GM19043 (cell line): Measurements from ENCODE around the gene KCNAB3.

Experiments used
- ATAC-seq: cut with Tn5 transposase; IDR thresholded peaks from one replicate; pipeline ENCODE4 v1.9.1; 2021; ENCODE audit warnings: low read depth; ENCODE audit not compliant: unreplicated experiment

KCNAB3 gene

DNA sequence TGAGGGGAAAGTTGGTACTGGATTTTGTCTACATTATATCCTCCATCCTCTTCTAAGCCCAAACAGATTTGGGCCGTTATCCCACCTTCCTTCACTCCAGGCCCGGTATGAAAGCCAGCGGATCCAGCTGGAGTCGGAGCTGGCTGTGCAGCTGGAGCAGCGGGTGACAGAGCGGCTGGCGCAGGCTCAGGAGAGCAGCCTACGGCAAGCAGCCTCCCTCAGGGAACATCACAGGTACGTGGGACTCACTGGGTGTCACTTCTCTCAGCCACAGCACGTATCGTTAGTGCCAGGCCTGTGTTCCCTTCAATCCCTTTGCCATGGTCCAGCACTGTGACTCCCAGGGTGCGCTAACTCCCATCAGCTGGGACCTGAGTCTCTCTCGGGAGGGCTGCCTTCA is 13.6 kb upstream of the KCNAB3 start:
- ATAC-seq: no peak

- ATAC-seq: no peak
These were observed 11.1 kb upstream of the KCNAB3 start for GRCh38 chr17:7940743-7941142.

DNA sequence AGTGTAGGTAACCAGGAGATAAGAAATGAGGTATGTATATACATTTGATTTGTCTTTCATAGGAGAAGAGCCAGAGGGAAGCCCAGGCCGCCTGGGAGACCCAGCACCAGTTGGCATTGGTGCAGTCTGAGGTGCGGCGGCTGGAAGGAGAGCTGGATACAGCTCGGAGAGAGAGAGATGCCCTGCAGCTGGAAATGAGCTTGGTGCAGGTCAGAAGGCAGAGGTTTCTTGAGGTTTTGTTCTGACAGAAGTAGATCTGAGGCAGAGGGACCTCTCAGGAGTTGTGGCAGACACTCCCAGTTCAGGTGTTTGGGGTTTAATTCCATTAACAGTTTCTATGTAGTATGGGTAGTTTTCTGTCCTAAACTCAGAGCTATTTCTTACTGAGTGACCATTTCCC is 10.4 kb upstream of the KCNAB3 start:
- ATAC-seq: no peak

DNA sequence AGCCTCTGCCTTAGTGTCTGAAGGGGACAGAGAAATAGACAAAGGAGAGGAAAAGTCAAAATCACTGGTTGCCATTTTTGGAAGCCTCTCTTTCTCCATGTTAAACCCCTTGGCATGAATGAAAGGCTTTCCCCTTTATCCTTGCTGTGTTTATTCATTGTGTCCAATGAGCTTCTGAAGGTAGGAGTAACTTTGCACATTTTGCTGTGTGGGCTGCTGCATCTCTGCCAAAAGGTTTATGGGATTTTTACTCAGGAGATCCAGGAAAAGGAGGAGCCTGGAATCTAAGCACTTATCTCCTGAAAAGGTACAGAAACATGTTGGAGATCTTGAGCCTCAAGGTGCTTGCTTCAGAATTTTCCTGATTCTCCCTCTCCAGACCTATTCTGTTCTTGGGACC is 6.2 kb upstream of the KCNAB3 start:
- no peak for ATAC-seq

GRCh38 chr17:7932949-7933348 is 3.3 kb upstream of the KCNAB3 start:
- no peak for ATAC-seq

DNA sequence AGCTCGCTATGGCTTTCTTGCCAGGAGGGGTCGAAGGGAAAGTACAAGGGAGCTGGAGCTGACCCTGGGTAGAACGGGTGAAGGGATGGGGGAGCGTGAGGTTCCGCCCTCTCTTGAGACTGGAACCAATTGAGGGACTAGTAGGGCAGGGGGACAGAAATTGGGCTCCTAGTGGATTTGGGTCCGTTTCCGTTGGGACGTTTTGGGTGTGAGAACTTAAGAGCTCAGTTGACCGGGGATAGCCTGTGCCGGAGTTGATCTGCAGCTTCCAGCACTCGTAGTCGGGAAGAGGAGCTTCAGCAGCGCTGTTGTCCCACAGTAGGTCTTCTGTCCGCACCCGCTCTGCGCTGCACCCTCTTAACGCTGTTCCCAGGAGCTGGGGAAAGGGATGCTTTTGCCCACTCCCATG is 2.8 kb upstream of the KCNAB3 start:
- ATAC-seq: no peak

DNA sequence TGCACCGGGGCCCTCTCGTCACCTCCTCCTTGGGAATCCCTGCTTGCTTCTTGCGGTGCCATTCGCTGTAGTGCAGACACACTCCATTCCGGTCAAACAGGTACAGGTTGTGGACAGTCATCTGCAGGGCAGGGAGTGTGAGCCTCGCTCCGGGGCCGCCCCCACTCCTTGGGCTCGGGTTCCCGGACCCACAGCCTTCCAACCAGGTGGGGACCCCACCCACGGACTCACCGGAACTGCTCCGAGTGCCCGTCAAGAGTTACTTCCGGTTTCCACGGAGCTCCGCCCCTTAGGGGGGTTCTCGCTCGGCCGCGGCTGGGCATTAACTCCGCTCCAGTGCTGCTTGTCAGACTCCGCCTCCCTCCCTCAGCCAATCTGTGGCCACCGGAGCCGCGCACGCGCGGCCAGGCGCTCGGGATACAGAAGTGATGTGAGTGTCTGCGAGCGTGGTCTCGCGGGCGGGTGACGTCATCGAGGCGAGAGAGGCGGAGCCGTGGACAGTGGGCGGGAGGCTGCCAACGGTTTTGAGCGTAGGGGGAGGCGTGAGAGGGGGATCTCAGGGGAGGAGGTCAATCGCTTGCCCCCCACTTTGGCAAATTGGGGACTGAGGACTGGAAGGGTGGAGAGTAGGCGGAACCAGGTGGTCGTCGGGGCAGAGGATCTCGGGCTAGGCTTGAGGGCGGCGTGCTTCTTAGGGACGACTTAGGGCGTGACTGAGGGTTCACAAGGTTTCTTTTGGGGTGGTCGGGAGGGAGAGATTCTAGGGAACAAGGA is 2.2 kb upstream of the KCNAB3 start, which contains the start of the genes CNTROB and TRAPPC1:
Gene CNTROB (plus strand): TSS at position 498 of the 774 bp plus-strand sequence. CDS start 874 bp downstream, outside the sequence.
Gene TRAPPC1 (minus strand): TSS at position 238 of the 774 bp plus-strand sequence. CDS start 117 bp downstream, at position 121.
- ATAC-seq: peak; percentile 94

DNA sequence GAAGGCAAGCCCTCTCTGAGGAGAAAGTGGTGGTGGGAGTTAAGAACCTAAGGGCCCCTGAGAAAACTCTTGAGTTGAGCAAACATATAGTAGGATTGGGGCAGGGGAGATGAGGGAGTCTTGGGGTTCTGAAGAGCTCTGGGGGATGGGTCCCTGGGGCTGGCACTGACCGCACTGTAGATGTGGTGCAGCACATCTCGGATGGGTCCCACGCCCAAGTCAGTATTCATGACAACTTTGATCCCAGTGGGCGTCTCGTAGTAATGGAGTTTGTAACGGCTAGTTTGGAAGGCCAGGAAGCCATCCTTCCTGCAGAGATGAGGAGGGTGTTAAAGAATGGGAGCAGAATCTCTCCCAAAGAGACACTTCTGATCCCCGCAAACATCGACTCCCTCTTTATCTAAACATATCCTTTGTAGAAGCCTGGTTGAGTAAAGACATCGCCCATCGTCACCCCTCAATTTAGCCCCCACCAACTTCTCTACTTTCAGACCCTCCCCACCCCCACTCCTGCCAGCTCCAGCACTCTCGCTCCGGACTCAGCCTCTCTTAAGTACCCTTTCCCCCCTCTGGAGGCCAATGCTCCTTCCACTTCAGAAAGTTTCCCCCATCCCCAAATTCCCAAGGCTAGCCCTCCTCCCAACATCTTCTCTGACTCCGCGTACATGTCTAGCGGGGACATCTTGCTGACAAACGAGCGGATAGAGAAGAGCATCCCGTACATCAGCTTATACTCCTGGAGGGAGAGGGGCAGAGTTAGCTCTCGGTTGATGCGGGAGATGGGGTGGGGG is 1.4 kb upstream of the KCNAB3 start:
- ATAC-seq: no peak

- ATAC-seq: no peak
These were observed 2.1 kb downstream of the KCNAB3 start for GRCh38 chr17:7927596-7927995.

DNA sequence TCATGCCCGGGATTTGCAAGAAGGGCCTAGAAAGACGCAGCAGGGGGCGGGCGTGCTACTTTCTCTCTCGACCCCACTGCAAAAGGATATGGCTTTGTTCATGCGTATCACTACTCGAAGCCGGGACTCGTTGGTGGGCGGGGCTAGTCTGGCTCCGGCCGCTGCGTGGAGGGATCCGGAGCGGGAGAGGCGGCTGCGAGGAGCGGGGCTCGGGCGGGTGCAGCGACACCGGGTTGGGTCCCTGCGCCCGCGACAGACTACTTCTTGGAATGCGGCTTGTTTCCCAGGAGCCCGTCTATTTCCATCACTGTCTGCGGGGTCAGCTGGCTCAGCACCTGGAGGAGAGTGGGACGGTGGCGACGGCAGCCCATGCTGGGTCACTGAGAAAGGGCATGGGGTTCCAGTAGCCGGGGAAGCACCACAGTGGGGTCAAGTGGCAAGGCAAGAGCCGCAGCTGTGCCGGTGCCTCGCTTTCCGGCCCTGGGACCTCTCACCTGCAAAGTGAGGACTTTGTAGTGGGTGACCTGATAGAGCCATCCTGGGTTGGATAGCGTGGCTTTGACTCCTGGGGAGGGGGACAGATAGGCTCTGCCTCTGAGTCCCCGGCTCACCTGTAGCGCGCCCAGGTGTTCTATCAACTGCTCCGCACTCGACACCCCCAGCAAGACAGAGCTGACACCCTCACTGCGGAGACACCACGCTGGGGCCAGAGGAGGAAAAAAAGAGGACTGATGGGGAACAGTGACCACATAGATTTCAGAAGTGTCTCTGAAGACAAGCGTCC is 6.6 kb downstream of the KCNAB3 start:
- ATAC-seq: no peak

GRCh38 chr17:7922269-7922844 is 7.3 kb downstream of the KCNAB3 start:
- no peak for ATAC-seq

DNA sequence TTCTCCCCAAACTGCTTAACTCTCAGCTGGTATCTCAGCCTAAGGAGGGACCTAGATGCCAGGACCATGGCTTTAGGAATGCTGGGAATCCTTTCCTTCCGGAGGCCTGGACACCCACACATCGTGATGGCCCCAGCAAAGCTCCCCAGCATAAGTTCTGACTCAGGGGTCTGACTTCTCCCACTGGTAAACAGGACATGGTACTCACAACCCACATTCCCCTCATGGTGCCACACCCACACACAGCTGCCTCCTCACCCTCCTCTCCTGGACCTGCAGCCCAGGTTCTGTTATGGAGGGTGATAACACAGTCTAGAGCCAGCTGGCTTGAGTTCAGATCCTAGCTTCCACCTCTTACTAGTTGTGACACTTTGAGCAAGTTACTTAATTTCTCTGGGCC is 12.8 kb downstream of the KCNAB3 start:
- no peak for ATAC-seq

DNA sequence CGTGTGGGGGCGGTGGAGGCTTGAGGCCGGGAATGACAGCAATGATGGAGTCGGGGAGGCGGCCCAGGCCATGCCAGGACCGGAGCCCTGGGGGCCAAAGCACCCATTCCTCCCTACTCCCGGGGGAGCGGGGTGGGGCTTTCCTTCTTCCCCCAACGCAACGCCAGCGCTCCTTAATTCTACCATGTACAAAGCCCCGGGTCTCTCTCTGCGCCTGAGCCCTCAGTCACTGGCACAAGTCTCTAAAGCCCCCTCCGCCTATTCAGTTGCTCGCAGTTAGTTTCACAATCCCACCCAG is 13.3 kb downstream of the KCNAB3 start:
- ATAC-seq: no peak

- ATAC-seq: peak; percentile 41
These were observed 13.9 kb downstream of the KCNAB3 start, which contains the start of gene RNF227 for GRCh38 chr17:7915611-7916384. RNF227 (minus strand) TSS chr17:7916289; CDS start chr17:7916195, 94 bp downstream.

DNA sequence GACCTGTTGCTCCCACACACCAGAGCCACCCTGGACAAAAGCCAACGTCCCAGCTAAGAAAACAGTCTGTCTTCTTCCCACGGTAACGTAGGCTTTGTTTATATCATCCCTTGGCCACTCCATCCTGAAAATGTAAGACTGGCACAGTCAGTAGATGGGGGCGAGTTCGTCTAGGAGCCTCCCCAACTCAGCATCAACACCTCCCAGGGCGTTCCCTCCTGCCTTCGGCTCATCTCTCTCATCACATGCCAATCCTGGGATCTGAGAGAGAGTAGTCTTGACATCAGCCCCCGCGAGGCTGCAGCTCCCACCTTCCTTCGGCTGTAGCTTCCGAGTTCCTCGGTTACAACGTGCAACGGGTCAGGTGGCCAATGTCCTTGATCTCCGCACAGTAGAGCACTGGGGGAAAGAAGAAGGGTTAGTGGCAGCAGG is 14.5 kb downstream of the KCNAB3 start:
- no peak for ATAC-seq

GRCh38 chr17:7912927-7913524 is 16.6 kb downstream of the KCNAB3 start:
- ATAC-seq: no peak

DNA sequence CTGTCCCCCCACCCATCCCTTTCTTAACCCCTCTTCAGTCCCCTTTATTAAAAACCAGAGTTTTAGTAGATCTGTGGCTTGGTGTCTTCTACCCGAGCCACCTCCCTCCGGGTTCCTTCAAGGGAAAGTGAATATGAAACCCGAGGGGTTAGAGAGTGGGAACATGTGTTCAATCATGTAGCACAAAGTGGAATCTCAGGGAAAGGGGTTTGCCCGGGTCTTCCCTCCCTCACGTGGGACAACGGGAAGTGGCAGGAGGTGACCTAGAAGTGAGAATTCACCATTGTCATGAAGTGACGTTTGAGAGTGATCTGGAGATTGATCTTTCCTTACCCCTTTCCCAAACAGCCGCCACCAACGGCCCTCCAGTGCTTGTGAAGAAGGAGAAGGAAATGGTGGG is 18.5 kb downstream of the KCNAB3 start:
- no peak for ATAC-seq

- ATAC-seq: no peak
These were observed 18.9 kb downstream of the KCNAB3 start for GRCh38 chr17:7910711-7911110.

- ATAC-seq: no peak
These were observed 19.4 kb downstream of the KCNAB3 start for GRCh38 chr17:7910281-7910680.
